NCI-H2196 (cell line): ENCODE measurements around the gene PXYLP1.

Experiments used
- DNase-seq: peaks from one replicate; lab custom pipeline; 2025; ENCODE audit not compliant: unreplicated experiment; lab: John Stamatoyannopoulos, UW

The PXYLP1 gene

GRCh38 chr3:141342386-141342785, 110.8 kb downstream of the PXYLP1 start:
- no peak for DNase-seq

GRCh38 chr3:141343077-141343476, 111.5 kb downstream of the PXYLP1 start:
- no peak for DNase-seq

GRCh38 chr3:141343865-141344271, 112.2 kb downstream of the PXYLP1 start:
- DNase-seq: no peak
